Renal cortical epithelial cell (primary cell): ENCODE measurements around the gene KIR3DL3. TPM values are rescaled to one million over a fixed set of nuclear protein-coding genes. Genes with fewer than 3 reads are reported as not detected.
A peak's percentile ranks its signal among the peaks of the same experiment; 100 is the strongest.
"Not testable (repeated sequence)": the region's sequence is repeated elsewhere in the genome, so short reads cannot be mapped to it uniquely, and the experiment has no call there.

ENCODE experiments used
- DNase-seq: peaks from one replicate; pipeline ENCODE4 v3.0.0-alpha.2; 2011; ENCODE audit warnings: low read depth
- total RNA-seq: library from RNA; depleted of rRNA; stranded (reverse); fragments of >200 nt; gene quantifications from 2 replicates; pipeline ENCODE4 v1.2.3, GENCODE V29; 2014

The KIR3DL3 gene
- not detected in 2 replicates for total RNA-seq

DNA sequence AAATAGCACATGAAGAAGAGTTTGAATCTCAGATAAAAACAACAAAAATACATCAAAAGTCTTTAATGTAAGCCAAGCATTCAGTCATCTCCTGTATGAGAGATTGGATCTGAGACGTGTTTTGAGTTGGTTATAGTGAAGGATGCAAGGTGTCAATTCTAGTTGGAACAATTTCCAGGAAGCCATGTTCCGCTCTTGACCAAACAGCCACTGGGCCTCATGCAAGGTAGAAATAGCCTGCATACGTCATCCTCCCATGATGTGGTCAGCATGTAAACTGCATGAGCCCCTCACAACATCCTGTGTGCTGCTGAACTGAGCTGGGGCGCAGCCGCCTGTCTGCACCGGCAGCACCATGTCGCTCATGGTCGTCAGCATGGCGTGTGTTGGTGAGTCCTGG is at the start of gene KIR3DL3:
KIR3DL3 (plus strand) TSS at position 301 of the 400 bp plus-strand sequence; CDS start at position 356, 55 bp downstream.
- no peak for DNase-seq

DNA sequence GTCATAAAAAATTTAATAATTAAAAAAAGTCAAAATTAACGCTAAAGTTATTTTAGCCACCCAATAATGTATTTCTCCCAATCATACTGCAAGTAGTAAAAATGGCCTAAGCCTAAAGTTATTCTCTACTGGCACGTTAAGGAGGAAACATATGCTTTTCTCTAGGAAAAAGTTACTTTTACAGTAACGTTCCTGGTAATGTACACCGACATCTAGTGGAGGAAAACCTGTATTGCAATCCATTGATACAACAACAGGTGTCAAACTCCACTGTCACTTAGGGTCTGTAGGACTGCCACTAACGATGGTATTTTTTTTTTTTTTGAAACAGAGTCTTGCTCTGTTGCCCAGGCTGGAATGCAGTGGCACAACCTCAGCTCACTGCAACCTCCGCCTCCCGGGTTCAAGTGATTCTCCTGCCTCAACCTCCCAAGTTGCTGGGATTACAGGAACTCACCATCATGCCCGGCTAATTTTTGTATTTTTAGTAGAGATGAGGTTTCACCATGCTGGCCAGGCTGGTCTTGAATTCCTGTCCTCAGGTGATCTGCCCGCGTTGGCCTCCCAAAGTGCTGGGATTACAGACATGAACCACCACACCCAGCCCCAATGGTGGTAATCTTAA is 47.9 kb upstream of the KIR3DL3 start:
- peak; percentile 18 for DNase-seq

DNA sequence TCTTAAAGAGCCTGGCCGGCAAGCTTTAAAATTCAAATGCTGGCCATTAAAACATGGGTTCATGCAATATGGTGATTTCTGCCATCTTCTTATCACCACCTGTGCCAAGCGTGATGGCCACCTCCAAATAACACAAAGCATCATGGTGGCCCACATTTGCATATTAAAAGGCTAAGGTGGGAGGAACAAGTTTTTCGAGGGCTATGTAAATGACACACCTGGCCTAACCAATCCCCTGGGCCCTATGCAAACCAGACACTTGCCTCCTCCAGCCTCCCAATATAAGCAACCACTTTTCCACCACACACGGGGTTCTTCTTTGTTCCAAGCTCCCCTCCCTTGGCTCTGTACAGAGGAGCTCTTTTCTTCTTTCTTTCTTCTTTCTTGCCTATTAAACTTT is 47.0 kb upstream of the KIR3DL3 start:
- DNase-seq = no peak

DNA sequence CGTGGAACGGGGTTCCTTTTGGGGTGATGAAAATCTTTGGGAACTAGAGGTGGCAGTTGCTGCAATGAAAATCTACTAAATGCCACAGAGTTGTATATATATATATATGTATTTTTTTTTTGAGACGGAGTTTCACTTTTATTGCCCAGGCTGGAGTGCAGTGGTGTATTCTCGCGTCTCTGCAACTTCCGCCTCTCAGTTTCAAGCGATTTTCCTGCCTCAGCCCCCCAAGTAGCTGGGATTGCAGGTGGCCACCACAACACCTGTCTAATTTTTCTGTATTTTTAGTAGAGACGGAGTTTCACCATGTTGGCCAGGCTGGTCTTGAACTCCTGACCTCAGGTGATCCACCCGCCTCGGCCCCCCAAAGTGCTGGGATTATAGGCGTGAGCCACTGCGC is 42.6 kb upstream of the KIR3DL3 start:
- DNase-seq = not testable (repeated sequence)

DNA sequence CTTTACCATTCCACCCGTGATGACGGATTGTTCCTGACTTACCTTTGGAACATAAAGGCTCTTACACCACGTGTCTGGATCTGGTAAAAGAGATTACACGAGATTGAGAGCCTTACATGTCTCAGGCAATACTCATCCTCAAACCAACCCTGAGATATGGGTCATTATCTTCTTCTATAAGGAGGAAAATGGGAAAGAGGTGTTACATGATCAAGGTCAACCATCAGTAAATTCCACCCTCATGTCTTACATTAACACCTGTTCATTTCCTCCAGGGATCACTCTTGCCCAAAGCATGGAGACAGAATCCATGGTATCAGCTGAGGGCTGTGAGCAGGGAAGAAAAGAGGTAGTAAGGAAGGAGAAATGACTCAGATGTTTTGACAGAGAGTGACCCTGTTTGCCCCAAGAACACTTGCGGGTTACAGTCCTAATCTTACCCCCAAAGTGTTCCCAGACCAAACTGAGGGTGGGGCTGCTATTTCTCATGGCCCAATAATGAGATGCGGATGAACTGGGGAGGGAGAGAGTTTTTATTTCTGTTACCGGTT is 41.9 kb upstream of the KIR3DL3 start:
- DNase-seq = no peak

DNA sequence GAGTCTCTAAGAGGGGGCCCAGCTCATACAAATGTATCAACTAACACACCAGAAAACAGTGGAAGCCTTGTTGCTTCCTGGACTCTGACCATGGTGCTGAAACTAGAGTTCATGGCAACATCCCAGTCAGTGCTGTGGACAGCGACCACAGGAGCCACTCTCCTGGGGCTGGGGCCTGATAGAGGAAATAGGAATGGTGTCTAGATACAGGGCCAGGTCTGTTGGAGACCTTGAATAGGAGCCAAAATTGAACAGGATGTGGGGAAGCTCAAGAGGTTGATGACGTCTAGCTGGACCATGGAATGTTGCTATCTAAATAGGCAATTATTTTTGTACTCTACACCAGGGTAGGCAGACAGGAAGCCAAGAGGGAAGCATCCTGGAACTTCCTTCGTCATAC is 39.7 kb upstream of the KIR3DL3 start:
- DNase-seq = no peak

DNA sequence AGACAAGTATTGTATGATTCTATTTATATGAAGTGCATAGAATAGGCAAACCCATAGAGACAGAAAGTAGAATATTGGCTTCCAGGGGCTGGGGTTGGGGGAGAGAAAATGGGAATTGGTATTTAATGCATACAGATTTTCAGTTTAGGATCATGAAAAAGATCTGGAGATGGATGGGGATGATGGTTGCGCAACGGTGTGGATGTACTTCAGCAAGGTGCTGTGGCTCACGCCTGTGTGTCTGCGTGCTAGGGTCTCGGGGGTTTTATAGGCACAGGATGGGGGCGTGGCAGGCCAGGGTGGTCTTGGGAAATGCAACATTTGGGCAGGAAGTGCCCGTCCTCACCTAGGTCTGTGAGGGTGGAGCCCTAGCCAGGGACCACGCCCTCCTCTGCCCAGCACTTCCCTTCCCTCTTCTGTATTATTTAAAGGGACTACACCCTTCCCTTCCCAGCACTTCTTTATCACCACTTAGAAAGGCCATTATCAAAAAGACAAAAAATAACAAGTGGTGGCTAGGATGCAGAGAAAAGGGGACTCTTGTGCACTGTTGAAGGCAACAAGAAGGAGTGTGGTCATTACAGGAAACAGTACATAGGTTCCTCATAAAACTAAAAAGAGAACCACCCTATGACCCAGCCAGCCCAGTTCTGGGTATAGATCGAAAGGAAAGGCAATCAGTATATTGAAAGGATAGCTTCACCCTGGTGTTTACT is 32.5 kb upstream of the KIR3DL3 start:
- no peak for DNase-seq

DNA sequence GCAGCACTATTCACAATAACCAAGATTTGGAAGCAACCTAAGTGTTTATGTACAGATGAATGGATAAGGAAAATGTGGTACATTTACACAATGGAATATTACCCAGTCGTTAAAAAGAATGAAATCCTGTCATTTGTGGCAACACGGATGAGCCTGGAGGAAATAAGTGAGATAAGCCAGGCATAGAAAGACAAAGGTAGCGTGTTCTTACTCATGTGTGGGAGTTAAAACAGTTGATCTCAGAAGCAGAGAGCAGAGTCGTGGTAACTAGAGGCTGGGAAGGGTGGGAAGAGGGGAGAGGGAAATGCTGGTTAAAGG is 32.0 kb upstream of the KIR3DL3 start:
- DNase-seq = no peak

DNA sequence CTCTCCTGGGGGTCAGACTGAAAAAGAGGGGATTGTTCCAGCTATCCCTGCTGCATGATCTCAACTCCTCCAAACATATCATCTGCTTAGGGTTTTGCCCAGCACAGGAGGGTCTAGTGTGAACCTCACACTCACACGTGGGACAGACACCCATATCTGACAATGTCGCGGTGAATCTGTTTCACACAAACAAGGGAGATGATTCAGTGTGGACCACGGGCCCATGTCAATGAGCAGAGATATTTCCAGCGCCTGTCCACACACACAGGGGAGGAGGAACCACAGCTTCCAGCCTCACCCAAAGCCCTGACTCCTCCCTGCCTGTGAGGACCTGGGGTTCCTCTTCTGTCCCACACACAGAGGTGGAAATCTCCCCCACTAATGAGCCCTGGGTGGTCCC is 29.6 kb upstream of the KIR3DL3 start:
- no peak for DNase-seq

DNA sequence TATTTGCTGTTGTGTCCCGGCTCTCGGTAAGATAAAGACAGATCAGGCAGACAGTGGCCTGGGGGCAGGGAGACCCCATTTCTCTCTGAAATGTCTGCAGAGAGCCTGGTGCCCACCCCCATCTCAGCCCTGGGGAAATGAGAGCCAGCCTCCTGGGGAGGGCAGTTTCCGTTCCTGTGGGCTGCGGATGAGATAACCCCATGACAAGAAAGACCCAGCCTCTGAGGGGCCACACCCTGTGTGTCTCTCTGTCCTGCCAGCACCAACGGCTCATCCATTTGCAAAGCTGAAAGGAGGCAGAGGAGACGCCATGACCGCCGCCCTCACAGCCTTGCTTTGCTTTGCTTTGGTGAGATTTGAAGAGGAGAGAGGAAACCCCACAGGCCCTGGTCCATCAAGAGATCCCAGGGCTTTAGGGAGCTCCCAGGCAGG is 28.1 kb upstream of the KIR3DL3 start:
- no peak for DNase-seq

DNA sequence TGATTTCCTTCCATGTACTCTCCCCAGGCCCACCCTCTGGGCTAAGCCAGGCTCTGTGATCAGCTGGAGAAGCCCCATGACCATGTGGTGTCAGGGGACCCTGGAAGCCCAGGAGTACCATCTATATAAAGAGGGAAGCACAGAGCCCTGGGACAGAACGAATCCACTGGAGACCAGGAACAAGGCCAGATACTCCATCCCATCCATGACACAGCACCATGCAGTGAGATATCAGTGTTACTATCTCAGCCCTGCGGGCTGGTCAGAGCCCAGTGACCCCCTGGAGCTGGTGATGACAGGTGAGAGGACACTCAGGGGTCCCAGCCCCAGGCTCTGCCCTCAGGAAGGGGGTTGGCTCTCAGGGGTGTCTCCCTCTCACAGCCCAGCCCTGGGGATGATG is 27.5 kb upstream of the KIR3DL3 start:
- DNase-seq = no peak

DNA sequence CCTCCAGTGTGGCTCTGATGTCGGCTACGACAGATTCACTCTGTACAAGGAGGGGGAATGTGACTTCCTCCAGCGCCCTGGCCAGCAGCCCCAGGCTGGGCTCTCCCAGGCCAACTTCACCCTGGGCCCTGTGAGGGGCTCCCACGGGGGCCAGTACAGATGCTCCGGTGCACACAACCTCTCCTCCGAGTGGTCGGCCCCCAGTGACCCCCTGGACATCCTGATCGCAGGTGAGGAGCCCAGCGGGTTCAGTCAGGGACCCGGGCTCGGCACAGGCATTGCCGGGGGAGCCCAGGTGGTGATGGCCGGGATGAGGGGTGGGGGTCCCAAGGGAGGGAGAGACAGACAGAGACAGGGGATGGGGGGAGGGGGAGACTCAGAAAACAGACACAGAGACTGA is 26.5 kb upstream of the KIR3DL3 start:
- not testable (repeated sequence) for DNase-seq

DNA sequence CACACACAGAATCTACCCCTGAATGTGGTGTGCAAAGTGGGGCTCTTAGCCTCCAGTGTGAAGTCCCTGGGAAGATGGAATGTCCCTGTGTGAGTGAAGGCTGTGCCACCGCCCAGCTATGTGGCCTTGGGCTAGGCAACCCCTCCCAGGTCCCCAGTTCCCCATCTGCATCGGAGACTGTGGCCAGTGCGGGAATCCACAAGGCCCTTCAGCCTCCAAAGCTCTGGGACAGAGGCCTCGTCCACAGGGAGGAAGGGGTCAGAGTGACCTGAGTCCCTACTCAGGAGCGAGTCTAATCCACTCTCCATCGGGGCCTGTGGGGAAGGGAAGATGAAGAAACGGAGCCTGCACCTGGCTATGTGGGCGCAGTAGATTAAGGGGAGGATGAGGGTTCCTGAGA is 19.3 kb upstream of the KIR3DL3 start:
- no peak for DNase-seq

DNA sequence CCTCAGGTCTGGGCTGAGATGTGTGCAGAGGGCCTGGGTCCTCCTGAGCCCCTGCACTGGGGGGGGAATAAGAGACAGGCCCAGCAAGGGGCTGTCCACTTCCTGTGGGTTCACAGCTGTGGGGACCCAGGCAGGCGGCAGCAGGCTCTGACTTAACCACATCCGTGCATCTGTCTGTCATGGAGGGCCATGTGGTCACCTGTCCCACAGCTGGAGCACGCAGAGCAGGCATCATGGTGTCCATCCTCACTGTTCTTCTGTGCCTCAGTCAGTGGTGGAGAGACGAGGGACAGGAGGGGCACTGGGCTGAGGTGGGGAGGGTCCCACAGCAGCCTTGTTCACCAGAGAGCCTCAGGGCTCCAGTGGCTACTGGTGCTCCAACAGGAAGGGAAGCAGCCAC is 16.3 kb upstream of the KIR3DL3 start:
- no peak for DNase-seq

DNA sequence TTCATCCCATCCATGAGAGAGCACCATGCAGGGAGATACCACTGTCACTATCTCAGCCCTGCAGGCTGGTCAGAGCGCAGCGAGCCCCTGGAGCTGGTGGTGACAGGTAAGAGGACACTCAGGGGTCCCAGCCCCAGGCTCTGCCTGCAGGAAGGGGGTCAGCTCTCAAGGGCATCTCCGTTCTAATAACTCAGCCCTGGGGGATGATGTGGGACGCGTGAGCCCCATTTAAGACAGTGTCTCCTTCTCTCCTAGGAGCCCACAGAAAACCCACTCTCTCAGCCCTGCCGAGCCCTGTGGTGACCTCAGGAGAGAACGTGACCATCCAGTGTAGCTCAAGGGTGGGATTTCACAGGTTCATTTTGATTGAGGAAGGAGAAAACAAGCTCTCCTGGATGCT is 15.5 kb upstream of the KIR3DL3 start:
- DNase-seq = no peak

DNA sequence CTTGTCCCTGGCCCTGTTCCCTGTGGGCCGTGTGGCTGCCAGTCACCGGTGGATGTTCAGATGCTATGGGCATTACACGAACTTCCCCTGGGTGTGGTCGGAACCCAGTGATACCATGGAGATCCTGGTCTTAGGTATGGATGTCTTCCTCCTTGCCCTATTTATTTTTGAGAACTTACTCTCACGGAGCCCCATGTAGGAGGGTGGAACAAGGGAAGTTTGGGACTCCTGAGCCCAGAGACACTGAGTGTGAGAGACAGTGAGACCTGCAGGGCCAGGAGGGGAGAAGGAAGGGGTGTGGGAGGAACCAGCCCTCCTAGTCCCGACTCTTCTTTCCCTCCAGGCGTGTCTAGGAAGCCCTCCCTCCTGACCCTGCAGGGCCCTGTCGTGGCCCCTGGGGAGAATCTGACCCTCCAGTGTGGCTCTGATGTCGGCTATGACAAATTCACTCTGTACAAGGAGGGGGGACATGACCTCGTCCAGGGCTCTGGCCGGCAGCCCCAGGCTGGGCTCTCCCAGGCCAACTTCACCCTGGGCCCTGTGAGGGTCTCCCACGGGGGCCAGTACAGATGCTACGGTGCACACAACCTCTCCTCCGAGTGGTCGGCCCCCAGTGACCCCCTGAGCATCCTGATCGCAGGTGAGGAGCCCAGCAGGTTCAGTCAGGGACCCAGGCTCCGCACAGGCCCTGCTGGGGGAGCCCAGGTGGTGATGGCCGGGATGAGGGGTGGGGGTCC is 14.9 kb upstream of the KIR3DL3 start:
- no peak for DNase-seq

DNA sequence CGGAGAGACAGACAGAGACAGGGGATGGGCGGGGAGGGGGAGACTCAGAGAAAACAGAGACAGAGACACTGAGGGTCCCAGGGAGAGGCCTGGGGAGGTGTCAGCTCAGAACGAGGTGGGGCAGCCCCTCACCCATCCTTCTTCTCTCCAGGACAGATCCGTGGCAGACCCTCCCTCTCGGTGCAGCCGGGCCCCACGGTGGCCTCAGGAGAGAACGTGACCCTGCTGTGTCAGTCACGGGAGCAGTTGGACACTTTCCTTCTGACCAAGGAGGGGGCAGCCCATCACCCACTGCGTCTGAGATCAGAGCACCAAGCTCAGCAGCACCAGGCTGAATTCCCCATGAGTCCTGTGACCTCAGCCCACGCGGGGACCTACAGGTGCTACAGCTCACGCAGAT is 14.3 kb upstream of the KIR3DL3 start:
- DNase-seq = not testable (repeated sequence)

DNA sequence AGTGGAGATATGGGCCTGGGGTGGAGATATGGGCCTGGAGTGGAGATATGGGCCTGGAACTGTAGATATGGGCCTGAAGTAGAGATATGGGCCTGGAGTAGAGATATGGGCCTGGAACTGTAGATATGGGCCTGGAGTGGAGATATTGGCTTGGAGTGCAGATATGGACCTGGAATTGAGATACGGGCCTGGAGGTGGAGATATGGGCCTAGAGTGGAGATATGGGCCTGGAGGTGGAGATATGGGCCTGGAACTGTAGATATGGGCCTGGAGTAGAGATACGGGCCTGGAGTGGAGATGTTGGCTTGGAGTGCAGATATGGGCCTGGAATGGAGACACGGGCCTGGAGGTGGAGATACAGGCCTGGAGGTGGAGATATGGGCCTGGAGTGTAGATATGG is 402 bp downstream of the KIR3DL3 start:
- DNase-seq = no peak

DNA sequence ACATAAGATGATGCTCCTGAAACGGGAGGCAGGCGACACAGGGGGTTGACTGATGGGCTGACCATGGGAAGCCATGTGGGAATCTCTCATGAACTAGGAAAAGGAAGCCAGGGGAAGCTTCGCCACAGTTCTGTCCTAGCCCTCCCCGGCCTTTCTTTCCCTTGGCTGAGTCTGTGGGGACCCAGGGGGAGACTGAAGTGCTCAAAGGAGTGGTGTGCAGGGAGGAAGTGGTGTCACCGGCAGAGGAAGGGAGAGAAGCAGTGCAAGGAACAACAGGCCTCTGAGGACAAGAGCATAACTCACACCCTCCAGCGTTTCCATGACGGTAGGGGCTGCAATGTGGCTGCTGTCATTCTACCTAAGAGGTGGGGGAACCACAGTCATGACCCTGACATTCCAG is 1.1 kb downstream of the KIR3DL3 start:
- no peak for DNase-seq

DNA sequence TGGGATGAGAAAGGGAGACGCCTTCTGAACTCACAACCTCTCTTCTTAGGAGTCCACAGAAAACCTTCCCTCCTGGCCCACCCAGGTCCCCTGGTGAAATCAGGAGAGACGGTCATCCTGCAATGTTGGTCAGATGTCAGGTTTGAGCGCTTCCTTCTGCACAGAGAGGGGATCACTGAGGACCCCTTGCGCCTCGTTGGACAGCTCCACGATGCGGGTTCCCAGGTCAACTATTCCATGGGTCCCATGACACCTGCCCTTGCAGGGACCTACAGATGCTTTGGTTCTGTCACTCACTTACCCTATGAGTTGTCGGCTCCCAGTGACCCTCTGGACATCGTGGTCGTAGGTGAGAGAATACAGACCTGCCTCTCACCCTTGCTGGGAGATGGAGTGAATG is 3.3 kb downstream of the KIR3DL3 start:
- no peak for DNase-seq

DNA sequence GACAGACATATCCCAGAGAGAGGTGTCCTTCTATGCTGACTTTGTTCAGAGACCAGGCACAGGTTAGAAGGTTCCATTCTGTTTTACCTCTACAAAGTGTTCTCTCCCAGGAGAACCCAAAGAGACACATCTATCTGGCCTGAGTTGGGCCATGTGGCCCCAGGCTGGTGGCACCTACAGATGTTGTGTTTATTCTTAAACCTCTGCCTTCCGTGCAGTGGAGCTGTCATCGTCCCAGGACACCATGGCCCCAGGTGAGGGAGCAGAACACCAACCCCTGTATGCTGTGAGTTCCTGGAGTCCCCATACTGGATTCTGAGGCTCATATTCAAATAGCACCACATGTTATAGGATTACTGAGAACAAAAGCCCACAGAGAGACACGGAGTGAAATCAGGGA is 3.9 kb downstream of the KIR3DL3 start:
- DNase-seq = no peak

DNA sequence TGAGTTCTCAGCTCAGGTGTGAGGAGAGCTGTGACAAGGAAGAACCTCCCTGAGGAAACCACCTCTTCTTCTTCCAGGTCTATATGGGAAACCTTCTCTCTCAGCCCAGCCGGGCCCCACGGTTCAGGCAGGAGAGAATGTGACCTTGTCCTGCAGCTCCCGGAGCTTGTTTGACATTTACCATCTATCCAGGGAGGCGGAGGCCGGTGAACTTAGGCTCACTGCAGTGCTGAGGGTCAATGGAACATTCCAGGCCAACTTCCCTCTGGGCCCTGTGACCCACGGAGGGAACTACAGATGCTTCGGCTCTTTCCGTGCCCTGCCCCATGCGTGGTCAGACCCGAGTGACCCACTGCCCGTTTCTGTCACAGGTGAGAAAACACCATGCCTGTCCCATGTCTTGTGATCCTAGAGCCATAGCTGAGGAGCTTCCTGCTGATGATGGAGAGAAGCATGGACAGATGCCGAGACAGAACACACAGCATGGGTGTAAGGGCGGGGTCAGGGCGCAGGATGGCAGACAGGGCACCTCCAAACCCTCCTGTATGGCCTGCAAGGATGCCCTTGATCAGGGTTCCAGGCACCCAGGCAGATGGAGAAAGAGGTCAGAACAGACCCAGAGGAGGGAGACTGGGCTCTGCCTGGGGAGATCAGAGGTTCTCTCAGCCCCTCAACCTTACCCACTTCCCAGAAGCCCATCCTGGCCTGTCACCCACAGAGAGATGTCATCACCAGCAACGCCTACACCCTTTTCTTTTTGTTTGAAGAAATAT is 5.4 kb downstream of the KIR3DL3 start:
- DNase-seq = no peak
